Neuron (in vitro differentiated cells): ENCODE results near the gene XAGE1B.
"Not testable (repeated sequence)": the region's sequence is repeated elsewhere in the genome, so short reads cannot be mapped to it uniquely, and the experiment has no call there.

Experiments used
- H2AFZ ChIP-seq: one replicate; pipeline ENCODE4 v1.6.1; 2013; ENCODE audit warnings: low read depth, mild to moderate bottlenecking, inconsistent platforms, low read length, moderate library complexity
- H3K27me3 ChIP-seq: one replicate; pipeline ENCODE4 v1.6.1; 2013; ENCODE audit warnings: low read length; ENCODE audit not compliant: insufficient read depth
- H3K36me3 ChIP-seq: one replicate; pipeline ENCODE4 v1.6.1; 2013; ENCODE audit warnings: low read length; ENCODE audit not compliant: insufficient read depth
- H3K4me1 ChIP-seq: one replicate; pipeline ENCODE4 v1.6.1; 2013; ENCODE audit warnings: low read length; ENCODE audit not compliant: insufficient read depth
- H3K4me3 ChIP-seq: 2 replicates; pipeline ENCODE4 v1.5.1; 2013; ENCODE audit warnings: mild to moderate bottlenecking, low read length, moderate library complexity
- H3K9me3 ChIP-seq: one replicate; pipeline ENCODE4 v1.6.1; 2013; ENCODE audit warnings: low read length

XAGE1B gene

DNA sequence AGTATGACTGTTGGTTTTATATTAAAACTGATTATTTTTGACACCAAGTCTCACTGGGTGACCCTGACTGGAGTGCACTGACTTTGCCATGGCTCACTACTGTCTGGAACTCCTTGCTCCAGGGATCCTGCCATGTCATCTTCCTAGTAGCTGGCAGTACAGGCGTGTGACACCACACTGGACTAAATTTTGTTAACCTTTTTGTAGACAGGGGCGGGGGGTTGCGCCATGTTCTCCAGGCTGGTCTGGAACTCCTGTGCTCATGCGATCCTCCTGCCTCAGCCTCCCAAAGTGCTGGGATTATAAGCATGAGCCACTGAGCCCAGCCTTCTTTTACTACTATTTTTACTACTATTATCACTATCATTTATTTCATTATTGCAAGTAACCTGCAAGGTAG, 12.3 kb downstream of the XAGE1B start:
- Histone ChIP-seq H2AFZ (no peak overlapping the region), H3K27me3 (peaks cover 6% of the 10 kb centered on the region), H3K9me3 (no peaks in the 10 kb centered on the region), H3K36me3 (no peaks in the 10 kb centered on the region), H3K4me1 (no peaks in the 10 kb centered on the region), H3K4me3 (no peak overlapping the region)

DNA sequence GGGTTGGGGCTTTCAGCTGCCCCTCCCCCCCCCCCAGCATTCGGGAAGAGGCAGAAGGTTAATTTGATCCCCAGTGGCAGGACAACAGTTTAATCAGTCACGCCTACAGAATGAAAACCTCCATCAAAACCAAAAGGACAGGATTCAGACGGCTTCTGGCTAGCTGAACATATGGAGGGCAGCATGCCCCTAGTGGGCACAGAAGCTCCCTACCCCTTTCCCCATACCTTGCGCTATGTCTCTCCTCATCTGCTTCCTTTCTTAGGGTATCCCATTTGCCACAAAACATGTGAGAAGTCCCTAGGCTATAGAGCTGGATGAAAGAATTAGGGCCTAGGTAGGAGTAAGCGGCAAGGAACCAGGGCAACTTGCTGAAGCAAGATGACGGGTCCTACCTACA, 15.5 kb downstream of the XAGE1B start:
- H2AFZ ChIP-seq, H3K27me3 ChIP-seq, H3K4me1 ChIP-seq, H3K4me3 ChIP-seq, H3K9me3 ChIP-seq, H3K36me3 ChIP-seq: not testable (repeated sequence)

DNA sequence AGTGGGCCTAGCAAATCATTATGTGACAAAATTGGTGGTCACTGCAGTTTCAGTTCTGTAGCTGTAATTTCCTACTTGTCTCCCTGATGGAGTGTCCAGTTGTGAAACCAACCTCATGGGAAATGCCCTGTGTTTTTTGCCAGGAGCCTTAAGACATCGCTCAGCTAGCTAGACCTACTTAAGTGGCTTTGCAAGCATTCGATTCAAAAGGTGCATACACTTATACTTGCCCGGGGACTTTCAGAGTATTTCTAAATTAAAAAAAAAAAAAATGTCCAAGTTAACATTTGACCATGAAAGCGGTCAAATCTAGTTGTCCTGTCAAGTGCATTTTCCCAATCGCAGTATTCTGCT, 20.5 kb downstream of the XAGE1B start:
- H3K36me3 ChIP-seq, H3K27me3 ChIP-seq, H3K4me1 ChIP-seq, H2AFZ ChIP-seq, H3K9me3 ChIP-seq, H3K4me3 ChIP-seq: not testable (repeated sequence)

DNA sequence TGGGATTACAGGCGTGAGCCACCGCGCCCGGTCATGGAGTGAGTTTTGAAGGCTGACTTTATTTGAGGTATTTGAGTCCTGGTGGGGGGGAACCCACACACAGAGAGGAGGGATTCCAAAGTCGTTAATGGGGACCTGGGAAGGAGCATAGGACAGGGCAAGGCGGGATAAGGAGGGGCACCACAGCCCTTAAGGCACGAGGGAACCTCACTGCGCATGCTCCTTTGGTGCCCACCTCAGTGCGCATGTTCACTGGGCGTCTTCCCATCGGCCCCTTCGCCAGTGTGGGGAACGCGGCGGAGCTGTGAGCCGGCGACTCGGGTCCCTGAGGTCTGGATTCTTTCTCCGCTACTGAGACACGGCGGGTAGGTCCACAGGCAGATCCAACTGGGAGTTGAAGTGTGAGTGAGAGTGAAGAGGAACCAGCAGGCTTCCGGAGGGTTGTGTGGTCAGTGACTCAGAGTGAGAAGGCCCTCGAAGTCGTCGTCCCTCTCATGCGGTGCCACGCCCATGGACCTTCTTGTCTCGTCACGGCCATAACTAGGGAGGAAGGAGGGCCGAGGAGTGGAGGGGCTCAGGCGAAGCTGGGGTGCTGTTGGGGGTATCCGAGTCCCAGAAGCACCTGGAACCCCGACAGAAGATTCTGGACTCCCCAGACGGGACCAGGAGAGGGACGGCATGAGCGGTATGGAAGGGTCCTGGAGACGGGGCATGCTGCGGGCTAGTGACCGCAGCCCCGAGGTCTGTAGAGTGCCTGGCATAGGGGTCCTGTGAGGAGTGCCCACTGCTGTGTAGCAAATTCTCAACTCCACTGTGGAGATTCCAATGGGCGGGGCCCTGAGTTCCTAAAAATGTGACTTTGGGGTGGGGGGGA, 21.1 kb downstream of the XAGE1B start, which contains the start of gene XAGE1A:
TSS of gene XAGE1A (plus strand) at position 264 of the 874 bp plus-strand sequence. CDS start 1,554 bp downstream, outside the sequence.
- H3K27me3 ChIP-seq, H3K9me3 ChIP-seq, H3K4me3 ChIP-seq, H3K36me3 ChIP-seq, H2AFZ ChIP-seq, H3K4me1 ChIP-seq: not testable (repeated sequence)

DNA sequence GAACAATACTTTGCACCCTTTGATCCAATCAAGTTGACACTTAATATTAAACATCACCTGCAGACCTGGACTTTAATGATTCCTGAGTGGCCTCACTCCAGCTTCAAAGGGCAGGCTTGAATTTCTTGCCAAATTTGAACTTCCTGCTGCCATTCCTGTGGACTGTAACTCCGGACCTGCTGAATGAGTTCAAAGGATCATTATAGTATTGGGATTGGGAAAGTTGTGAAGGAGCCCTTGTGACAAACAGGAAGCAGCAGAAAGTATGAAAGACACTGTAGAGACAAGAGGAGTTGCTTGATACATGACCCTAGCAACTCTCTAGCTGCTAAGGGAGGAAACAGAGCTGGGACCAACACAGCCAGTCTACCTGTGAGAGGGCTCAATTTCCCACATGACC, 45.6 kb downstream of the XAGE1B start:
- H3K9me3 ChIP-seq, H3K27me3 ChIP-seq, H3K4me3 ChIP-seq, H2AFZ ChIP-seq, H3K4me1 ChIP-seq, H3K36me3 ChIP-seq: not testable (repeated sequence)
